GM23338 (cell line): Measurements from ENCODE around the gene FIG4. TPM values are rescaled to one million over a fixed set of nuclear protein-coding genes. Genes with fewer than 3 reads are reported as not detected.
"Not testable (repeated sequence)": the region's sequence is repeated elsewhere in the genome, so short reads cannot be mapped to it uniquely, and the experiment has no call there.

Source experiments
- ATAC-seq: fragments of 200-7000 bp; cut with Tn5 transposase; 3 replicates; pipeline ENCODE4 v1.9.1; 2020
- DNase-seq: peaks from one replicate; pipeline ENCODE4 v3.0.0-alpha.2; 2015; ENCODE audit warnings: low spot score
- H2AFZ ChIP-seq: fragments of 200-600 bp; sonication (generic); 2 replicates; pipeline ENCODE4 v1.8.0; 2016; ENCODE audit warnings: antibody characterized with exemption, mild to moderate bottlenecking, moderate library complexity
- H3F3A ChIP-seq: fragments of 200-600 bp; sonication (generic); replicated peaks from 2 replicates; pipeline ENCODE4 v1.8.0; 2017; ENCODE audit warnings: antibody characterized with exemption, mixed run types, low read depth
- H3K27ac ChIP-seq: fragments of 200-600 bp; sonication (generic); 2 replicates; pipeline ENCODE4 v1.6.1; 2016; ENCODE audit warnings: low read depth
- H3K27me3 ChIP-seq: fragments of 200-600 bp; sonication (generic); 2 replicates; pipeline ENCODE4 v1.8.0; 2016; ENCODE audit warnings: mild to moderate bottlenecking, mixed run types, moderate library complexity; ENCODE audit not compliant: insufficient read depth
- H3K36me3 ChIP-seq: fragments of 200-600 bp; sonication (generic); 2 replicates; pipeline ENCODE4 v1.8.0; 2016; ENCODE audit warnings: mild to moderate bottlenecking; ENCODE audit not compliant: insufficient read depth
- H3K4me1 ChIP-seq: fragments of 200-600 bp; sonication (generic); 2 replicates; pipeline ENCODE4 v1.8.0; 2016; ENCODE audit warnings: mild to moderate bottlenecking, moderate library complexity; ENCODE audit not compliant: insufficient read depth
- H3K4me2 ChIP-seq: fragments of 200-600 bp; sonication (generic); 2 replicates; pipeline ENCODE4 v1.7.1; 2017; ENCODE audit warnings: mixed run types
- H3K4me3 ChIP-seq: fragments of 200-600 bp; sonication (generic); 2 replicates; pipeline ENCODE4 v1.6.1; 2016; ENCODE audit warnings: mixed run types
- H3K79me2 ChIP-seq: fragments of 200-600 bp; sonication (generic); replicated peaks from 2 replicates; pipeline ENCODE4 v1.8.0; 2017; ENCODE audit warnings: mild to moderate bottlenecking; ENCODE audit not compliant: insufficient read depth
- H3K9me2 ChIP-seq: fragments of 200-600 bp; sonication (generic); 2 replicates; pipeline ENCODE4 v1.8.0; 2017; ENCODE audit not compliant: insufficient read depth
- H4K20me1 ChIP-seq: fragments of 200-600 bp; sonication (generic); replicated peaks from 2 replicates; pipeline ENCODE4 v1.8.0; 2017; ENCODE audit warnings: mild to moderate bottlenecking; ENCODE audit not compliant: insufficient read depth
- H3K27ac Mint-ChIP-seq: 2 replicates; pipeline ENCODE4 v1.8.0; 2020; ENCODE audit warnings: inconsistent platforms, mild to moderate bottlenecking, moderate library complexity, mixed read lengths
- H3K27me3 Mint-ChIP-seq: 3 replicates; pipeline ENCODE4 v1.8.0; 2022; ENCODE audit warnings: low read depth, mild to moderate bottlenecking, moderate library complexity, mixed read lengths, inconsistent platforms; ENCODE audit not compliant: insufficient read depth, poor library complexity
- H3K36me3 Mint-ChIP-seq: 3 replicates; pipeline ENCODE4 v1.8.0; 2021; ENCODE audit warnings: low read depth, mild to moderate bottlenecking, inconsistent platforms, moderate library complexity, mixed read lengths
- H3K4me1 Mint-ChIP-seq: 3 replicates; pipeline ENCODE4 v1.8.0; 2020; ENCODE audit warnings: mild to moderate bottlenecking, inconsistent platforms, mixed read lengths
- H3K4me3 Mint-ChIP-seq: 3 replicates; pipeline ENCODE4 v1.8.0; 2021; ENCODE audit warnings: moderate library complexity, mild to moderate bottlenecking, inconsistent platforms, mixed read lengths
- H3K9me3 Mint-ChIP-seq: 3 replicates; pipeline ENCODE4 v1.8.0; 2020; ENCODE audit warnings: moderate library complexity, mild to moderate bottlenecking, inconsistent platforms, mixed read lengths
- CREB1 ChIP-seq: fragments of 250-450 bp; sonication (Bioruptor Pico); IDR thresholded peaks from 2 replicates; pipeline ENCODE4 v1.5.0; 2020; ENCODE audit warnings: low read depth, mild to moderate bottlenecking, moderate library complexity
- ETS1 ChIP-seq: IDR thresholded peaks from 2 replicates; pipeline ENCODE4 v1.6.1; 2016; ENCODE audit warnings: antibody characterized with exemption
- EZH2 ChIP-seq: fragments of 200-600 bp; sonication (generic); IDR thresholded peaks from one replicate; pipeline ENCODE4 v1.8.0; 2017; ENCODE audit warnings: antibody characterized with exemption, mild to moderate bottlenecking, low read depth; ENCODE audit not compliant: unreplicated experiment
- EZH2phosphoT487 ChIP-seq: fragments of 200-600 bp; sonication (generic); IDR thresholded peaks from one replicate; pipeline ENCODE4 v1.8.1; 2018; ENCODE audit warnings: antibody characterized with exemption; ENCODE audit not compliant: unreplicated experiment
- JUNB ChIP-seq: IDR thresholded peaks from one replicate; pipeline ENCODE4 v1.6.1; 2016; ENCODE audit warnings: antibody characterized with exemption; ENCODE audit not compliant: unreplicated experiment
- NANOG ChIP-seq: IDR thresholded peaks from 2 replicates; pipeline ENCODE4 v1.6.1; 2016; ENCODE audit warnings: antibody characterized with exemption, borderline replicate concordance
- POLR2AphosphoS5 ChIP-seq: IDR thresholded peaks from 2 replicates; pipeline ENCODE4 v1.6.1; 2016; ENCODE audit warnings: antibody characterized with exemption, low read depth
- REST ChIP-seq: IDR thresholded peaks from one replicate; pipeline ENCODE4 v1.6.1; 2018; ENCODE audit warnings: antibody characterized with exemption; ENCODE audit not compliant: unreplicated experiment
- STAT1 ChIP-seq: IDR thresholded peaks from one replicate; pipeline ENCODE4 v1.6.1; 2016; ENCODE audit warnings: antibody characterized with exemption; ENCODE audit not compliant: unreplicated experiment
- ZNF114 ChIP-seq: fragments of 250-450 bp; sonication (Bioruptor Pico); IDR thresholded peaks from 2 replicates; pipeline ENCODE4 v1.5.0; 2020; ENCODE audit warnings: mild to moderate bottlenecking, moderate library complexity
- ZNF331 ChIP-seq: fragments of 250-450 bp; sonication (Bioruptor Pico); IDR thresholded peaks from 2 replicates; pipeline ENCODE4 v1.5.0; 2020; ENCODE audit warnings: low read depth, mild to moderate bottlenecking, moderate library complexity
- polyA plus RNA-seq: library from polyadenylated mRNA; unstranded; fragments of >200 nt; fragmentation: Nextera tagmentation; extraction: Ambion mirVana; gene quantifications from 2 replicates; pipeline ENCODE4 v1.2.1, GENCODE V29; 2016
- total RNA-seq: library from RNA; depleted of rRNA; stranded (reverse); fragments of >200 nt; shearing (Covaris generic); gene quantifications from 2 replicates; pipeline ENCODE4 v1.2.3, GENCODE V29; 2014

Gene FIG4
- total and polyA plus RNA-seq, 2 experiments from 2014 or later: 7.0 to 16.9 TPM

GRCh38 chr6:109826551-109826950 is 135.5 kb downstream of the FIG4 start:
- no peaks in the 10 kb centered on the region for H3K27me3 Mint-ChIP-seq
- no peak overlapping the region for H3K27ac Mint-ChIP-seq
- no peak overlapping the region for H3K27ac ChIP-seq
- no peak overlapping the region for H3K4me3 ChIP-seq
- no peak for DNase-seq
- no peaks in the 10 kb centered on the region for H3K9me2 ChIP-seq
- peaks cover 15% of the 10 kb centered on the region; the same call in 1 of the 2 replicates for H3K36me3 ChIP-seq
- H3K4me1 Mint-ChIP-seq: peaks cover 12% of the 10 kb centered on the region
- H2AFZ ChIP-seq: no peak overlapping the region
- H3K9me3 Mint-ChIP-seq: peaks cover 21% of the 10 kb centered on the region
- TF ChIP-seq JUNB (no peak), POLR2AphosphoS5 (no peak), ETS1 (no peak), REST (no peak), ZNF331 (CRISPR knock-in tag) (no peak), EZH2phosphoT487 (no peak)
- H3K36me3 Mint-ChIP-seq: peaks cover 32% of the 10 kb centered on the region
- H3K4me3 Mint-ChIP-seq: no peak overlapping the region
- no peaks in the 10 kb centered on the region for H4K20me1 ChIP-seq
- H3K4me1 ChIP-seq: no peaks in the 10 kb centered on the region; the same call in 1 of the 2 replicates
- no peaks in the 10 kb centered on the region for H3F3A ChIP-seq
- ATAC-seq: no peak
- no peak overlapping the region for H3K4me2 ChIP-seq
- H3K79me2 ChIP-seq: no peaks in the 10 kb centered on the region
- H3K27me3 ChIP-seq: no peaks in the 10 kb centered on the region

GRCh38 chr6:109831352-109831751 is 140.3 kb downstream of the FIG4 start:
- peaks cover 15% of the 10 kb centered on the region; the same call in 1 of the 2 replicates for H3K36me3 ChIP-seq
- Mint-ChIP-seq H3K9me3 (peaks cover 34% of the 10 kb centered on the region), H3K36me3 (peaks cover 44% of the 10 kb centered on the region)
- H3K9me2 ChIP-seq, H3K79me2 ChIP-seq, DNase-seq, H3F3A ChIP-seq, ATAC-seq, H2AFZ ChIP-seq, H3K4me1 ChIP-seq, H3K27me3 ChIP-seq, H3K4me3 ChIP-seq, H4K20me1 ChIP-seq, H3K27me3 Mint-ChIP-seq, H3K27ac ChIP-seq, H3K4me1 Mint-ChIP-seq, H3K27ac Mint-ChIP-seq, H3K4me3 Mint-ChIP-seq, H3K4me2 ChIP-seq: not testable (repeated sequence)

- H3K36me3 ChIP-seq: peaks cover 15% of the 10 kb centered on the region; the same call in 1 of the 2 replicates
- H3K4me3 Mint-ChIP-seq: no peak overlapping the region
- no peak overlapping the region for H3K4me2 ChIP-seq
- H3K4me3 ChIP-seq: no peak overlapping the region
- no peaks in the 10 kb centered on the region for H3K27me3 ChIP-seq
- ATAC-seq (no peak), DNase-seq (no peak)
- H3K79me2 ChIP-seq: no peaks in the 10 kb centered on the region
- no peaks in the 10 kb centered on the region for H4K20me1 ChIP-seq
- no peak overlapping the region for H2AFZ ChIP-seq
- peaks cover 37% of the 10 kb centered on the region for H3K36me3 Mint-ChIP-seq
- no peak overlapping the region for H3K27ac Mint-ChIP-seq
- no peaks in the 10 kb centered on the region; the same call in 2 of the 3 replicates for H3K4me1 Mint-ChIP-seq
- no peaks in the 10 kb centered on the region for H3K4me1 ChIP-seq
- no peaks in the 10 kb centered on the region for H3F3A ChIP-seq
- no peaks in the 10 kb centered on the region; the same call in none of the 2 replicates for H3K9me2 ChIP-seq
- no peak overlapping the region for H3K27ac ChIP-seq
- H3K27me3 Mint-ChIP-seq: no peaks in the 10 kb centered on the region
- H3K9me3 Mint-ChIP-seq: peaks cover 34% of the 10 kb centered on the region
- TF ChIP-seq EZH2: no peak
- TF ChIP-seq STAT1: no peak
- TF ChIP-seq ETS1: no peak
- TF ChIP-seq ZNF114: no peak
- TF ChIP-seq NANOG: no peak
- TF ChIP-seq POLR2AphosphoS5: no peak
- TF ChIP-seq ZNF331 (CRISPR knock-in tag): no peak
- no peak for TF ChIP-seq CREB1 (CRISPR knock-in tag)
- no peak for TF ChIP-seq EZH2phosphoT487
- no peak for TF ChIP-seq JUNB
Measured at GRCh38 chr6:109834131-109834530, 143.0 kb downstream of the FIG4 start.
